Astrocyte (in vitro differentiated cells and primary cell): Measurements from ENCODE around the gene IWS1. TPM values are rescaled to one million over a fixed set of nuclear protein-coding genes. Genes with fewer than 3 reads are reported as not detected.

Source experiments
- total RNA-seq: library from RNA; stranded (reverse); gene quantifications from 2 replicates; pipeline ENCODE4 v1.2.1, GENCODE V29; 2021

The IWS1 gene
- total RNA-seq, 1 donor from 2014 or later = 56.2 TPM

Other genes starting within 250 kb of the IWS1 start
- 33.1 and 34.8 TPM in 2 replicates for gene ERCC3, start 232.3 kb downstream of the IWS1 start, total RNA-seq
- gene MAP3K2, start 138.5 kb downstream of the IWS1 start, total RNA-seq = 62.2 and 71.2 TPM in 2 replicates
- 1.0 and 1.5 TPM in 2 replicates for gene PROC, start 108.1 kb downstream of the IWS1 start, total RNA-seq
- gene MYO7B, start 9.2 kb upstream of the IWS1 start, total RNA-seq = 0.34 and 0.77 TPM in 2 replicates
- gene GPR17, start 119.7 kb upstream of the IWS1 start, total RNA-seq = 0.18 TPM in 1 of 2 replicates, not detected in the other
- gene LIMS2, start 149.0 kb upstream of the IWS1 start, total RNA-seq = 73.3 and 75.1 TPM in 2 replicates
- gene SFT2D3, start 175.0 kb upstream of the IWS1 start, total RNA-seq = 2.9 and 3.0 TPM in 2 replicates